Measurements from ENCODE around the gene FMO2. TPM values are rescaled to one million over a fixed set of nuclear protein-coding genes. Genes with fewer than 3 reads are reported as not detected.

Gene FMO2
- total RNA-seq, 4 donors from 2014 or later, result 13.2 to 25.1 (median 22.5) TPM

DNA sequence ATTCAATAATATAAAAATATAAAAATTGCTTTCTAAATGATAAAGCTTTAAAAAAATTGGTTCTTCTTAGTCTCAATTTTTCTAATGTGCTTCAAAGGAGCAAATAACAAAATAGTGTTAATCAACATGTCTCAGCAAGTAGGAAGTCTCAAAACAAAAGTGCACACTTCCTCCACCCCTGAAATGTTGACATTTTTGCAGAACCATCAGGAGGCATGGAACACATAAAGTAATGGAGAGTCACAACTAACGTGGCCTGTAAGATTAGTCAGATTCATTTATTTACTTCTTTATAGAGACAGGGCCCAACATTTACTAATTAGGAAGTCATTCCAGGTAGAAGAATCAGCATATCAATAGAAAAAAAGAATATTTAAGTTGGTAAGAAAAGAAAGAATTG, 34.9 kb upstream of the FMO2 start:
- Histone ChIP-seq H3K9me3 (no peaks in the 10 kb centered on the region), H3K27ac (no peak overlapping the region), H3K4me3 (no peak overlapping the region), H3K36me3 (no peaks in the 10 kb centered on the region), H3K4me1 (no peaks in the 10 kb centered on the region), H3K27me3 (no peaks in the 10 kb centered on the region)
- DNase-seq (no peak), ATAC-seq (no peak)
- TF ChIP-seq, protein P1, sequence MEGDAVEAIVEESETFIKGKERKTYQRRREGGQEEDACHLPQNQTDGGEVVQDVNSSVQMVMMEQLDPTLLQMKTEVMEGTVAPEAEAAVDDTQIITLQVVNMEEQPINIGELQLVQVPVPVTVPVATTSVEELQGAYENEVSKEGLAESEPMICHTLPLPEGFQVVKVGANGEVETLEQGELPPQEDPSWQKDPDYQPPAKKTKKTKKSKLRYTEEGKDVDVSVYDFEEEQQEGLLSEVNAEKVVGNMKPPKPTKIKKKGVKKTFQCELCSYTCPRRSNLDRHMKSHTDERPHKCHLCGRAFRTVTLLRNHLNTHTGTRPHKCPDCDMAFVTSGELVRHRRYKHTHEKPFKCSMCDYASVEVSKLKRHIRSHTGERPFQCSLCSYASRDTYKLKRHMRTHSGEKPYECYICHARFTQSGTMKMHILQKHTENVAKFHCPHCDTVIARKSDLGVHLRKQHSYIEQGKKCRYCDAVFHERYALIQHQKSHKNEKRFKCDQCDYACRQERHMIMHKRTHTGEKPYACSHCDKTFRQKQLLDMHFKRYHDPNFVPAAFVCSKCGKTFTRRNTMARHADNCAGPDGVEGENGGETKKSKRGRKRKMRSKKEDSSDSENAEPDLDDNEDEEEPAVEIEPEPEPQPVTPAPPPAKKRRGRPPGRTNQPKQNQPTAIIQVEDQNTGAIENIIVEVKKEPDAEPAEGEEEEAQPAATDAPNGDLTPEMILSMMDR (IDR thresholded peaks at IDR 0.05 in 4 of 5, conservative IDR thresholded peaks at IDR 0.05 in 1 of 5), result no peak
- TF ChIP-seq POLR2A (IDR thresholded peaks at IDR 0.05), result no peak
- intact Hi-C loops (cut with DNase I; ENCODE audit: low total_unique reads) (no loop called here), in situ Hi-C loops (cut with MboI; ENCODE audit: low sequenced_read_pairs in 4 of 4) (no loop called here)

DNA sequence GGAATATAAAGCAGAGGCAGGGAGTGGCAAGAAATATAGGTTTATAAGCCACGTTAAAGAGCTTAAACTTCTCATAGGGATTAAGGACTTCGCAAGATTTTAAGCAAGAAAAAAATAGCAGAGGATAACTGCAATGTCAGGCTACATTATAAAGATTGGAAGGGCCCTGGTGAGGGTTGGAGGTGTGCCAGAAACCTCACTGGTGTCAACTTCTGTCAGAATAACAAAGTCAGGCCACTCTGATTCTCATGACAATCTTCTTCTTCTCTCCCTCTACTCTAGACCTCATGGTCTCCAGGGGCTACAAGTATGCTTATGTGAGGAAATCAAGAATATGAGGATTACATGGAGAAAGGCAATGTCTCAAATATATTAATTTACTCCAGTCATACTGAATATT, 32.6 kb upstream of the FMO2 start:
- Histone ChIP-seq H3K27ac (no peak overlapping the region), H3K36me3 (no peaks in the 10 kb centered on the region), H3K27me3 (no peaks in the 10 kb centered on the region), H3K4me1 (no peaks in the 10 kb centered on the region), H3K9me3 (no peaks in the 10 kb centered on the region), H3K4me3 (no peak overlapping the region)
- in situ Hi-C loops (cut with MboI; ENCODE audit: low sequenced_read_pairs in 4 of 4) (no loop called here), intact Hi-C loops (cut with DNase I; ENCODE audit: low total_unique reads) (no loop called here)
- ATAC-seq (no peak), DNase-seq (no peak)
- no peak for TF ChIP-seq POLR2A (IDR thresholded peaks at IDR 0.05)
- TF ChIP-seq, protein P1 (IDR thresholded peaks at IDR 0.05 in 4 of 5, conservative IDR thresholded peaks at IDR 0.05 in 1 of 5), result no peak

DNA sequence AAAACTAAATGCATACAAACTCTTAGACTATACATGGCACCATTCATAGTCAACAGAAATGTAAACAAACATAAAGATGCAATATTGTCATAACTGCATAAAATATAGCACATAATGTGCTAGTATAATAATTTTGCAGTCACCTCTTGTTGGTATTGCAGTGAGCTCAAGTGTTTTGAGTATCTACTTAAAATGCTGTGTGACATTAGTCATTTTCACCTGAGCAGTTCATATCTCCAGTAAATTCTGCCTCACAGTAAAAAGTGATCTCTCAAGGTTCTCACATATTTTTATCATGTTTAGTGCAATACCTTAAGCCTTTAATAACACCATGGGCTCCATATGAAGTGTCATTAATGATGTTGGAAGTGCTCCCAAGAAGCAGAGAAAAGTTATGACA, 29.6 kb upstream of the FMO2 start:
- H3K9me3 ChIP-seq, result no peaks in the 10 kb centered on the region
- no peak overlapping the region for H3K4me3 ChIP-seq
- in situ Hi-C loops (cut with MboI; ENCODE audit: low sequenced_read_pairs in 4 of 4) (no loop called here), intact Hi-C loops (cut with DNase I; ENCODE audit: low total_unique reads) (no loop called here)
- H3K36me3 ChIP-seq, result no peaks in the 10 kb centered on the region
- H3K4me1 ChIP-seq, result no peaks in the 10 kb centered on the region
- no peaks in the 10 kb centered on the region for H3K27me3 ChIP-seq
- DNase-seq, result no peak
- no peak for ATAC-seq
- H3K27ac ChIP-seq, result no peak overlapping the region
- TF ChIP-seq POLR2A (IDR thresholded peaks at IDR 0.05), result no peak
- TF ChIP-seq, protein P1 (IDR thresholded peaks at IDR 0.05 in 4 of 5, conservative IDR thresholded peaks at IDR 0.05 in 1 of 5), result no peak

DNA sequence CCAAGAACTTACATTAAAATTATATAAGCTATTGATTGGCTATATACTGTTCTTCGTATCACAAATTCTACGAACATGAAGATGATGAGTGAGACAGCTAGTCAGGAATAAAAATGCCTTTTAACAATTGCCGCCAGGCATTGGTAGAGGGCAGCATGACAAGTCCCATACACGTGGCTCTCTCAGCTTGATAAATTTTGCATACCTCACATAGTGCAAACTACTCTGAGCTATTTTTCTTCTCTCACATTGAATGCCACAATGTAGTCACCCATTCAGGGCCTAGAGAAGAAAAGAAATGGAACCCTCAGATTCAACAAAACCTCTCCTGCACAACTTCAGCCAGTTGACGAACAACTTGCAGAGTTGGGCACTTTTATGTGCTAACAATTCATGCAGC, 27.0 kb upstream of the FMO2 start:
- DNase-seq (no peak), ATAC-seq (no peak)
- in situ Hi-C loops (cut with MboI; ENCODE audit: low sequenced_read_pairs in 4 of 4) (no loop called here), intact Hi-C loops (cut with DNase I; ENCODE audit: low total_unique reads) (no loop called here)
- no peaks in the 10 kb centered on the region for H3K9me3 ChIP-seq
- H3K4me1 ChIP-seq, result no peaks in the 10 kb centered on the region
- H3K36me3 ChIP-seq, result no peaks in the 10 kb centered on the region
- H3K27ac ChIP-seq, result no peak overlapping the region
- no peaks in the 10 kb centered on the region for H3K27me3 ChIP-seq
- no peak overlapping the region for H3K4me3 ChIP-seq
- TF ChIP-seq, protein P1 (IDR thresholded peaks at IDR 0.05 in 4 of 5, conservative IDR thresholded peaks at IDR 0.05 in 1 of 5), result no peak
- TF ChIP-seq POLR2A (IDR thresholded peaks at IDR 0.05), result no peak

DNA sequence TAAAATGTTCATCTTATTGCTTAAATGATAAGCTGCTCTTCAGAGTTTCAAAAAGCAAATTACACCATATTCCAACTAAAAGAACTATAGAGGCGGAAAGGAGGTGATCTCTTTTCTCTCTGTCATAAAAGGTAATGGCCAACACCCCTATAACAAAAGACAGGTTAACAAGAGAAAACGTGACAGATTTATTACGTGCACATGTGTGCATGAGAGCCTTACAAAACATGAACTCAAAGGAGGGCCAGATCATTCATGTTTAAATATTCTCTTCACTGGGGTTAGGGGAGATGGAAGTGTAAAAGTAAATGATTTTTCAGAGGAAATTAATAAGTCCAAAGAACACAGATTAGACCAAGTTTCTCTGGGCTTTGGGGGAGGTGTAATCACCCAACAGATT, 26.5 kb upstream of the FMO2 start:
- no peak overlapping the region for H3K4me3 ChIP-seq
- no peaks in the 10 kb centered on the region for H3K36me3 ChIP-seq
- ATAC-seq (no peak), DNase-seq (no peak)
- TF ChIP-seq, protein P1 (IDR thresholded peaks at IDR 0.05 in 4 of 5, conservative IDR thresholded peaks at IDR 0.05 in 1 of 5), result no peak
- TF ChIP-seq POLR2A (IDR thresholded peaks at IDR 0.05), result no peak
- H3K27me3 ChIP-seq, result no peaks in the 10 kb centered on the region
- H3K9me3 ChIP-seq, result no peaks in the 10 kb centered on the region
- no peak overlapping the region for H3K27ac ChIP-seq
- intact Hi-C loops (cut with DNase I; ENCODE audit: low total_unique reads) (no loop called here), in situ Hi-C loops (cut with MboI; ENCODE audit: low sequenced_read_pairs in 4 of 4) (no loop called here)
- no peaks in the 10 kb centered on the region for H3K4me1 ChIP-seq

All from gastrocnemius medialis (tissue), 4 donors.